IPS-NIHi7 (cell line): Measurements from ENCODE around the gene CNKSR1.

ENCODE experiments used
- DNase-seq: peaks from one replicate; pipeline ENCODE4 v3.0.0; 2012; ENCODE audit warnings: mixed read lengths; ENCODE audit errors: extremely low spot score

The CNKSR1 gene, protein sequence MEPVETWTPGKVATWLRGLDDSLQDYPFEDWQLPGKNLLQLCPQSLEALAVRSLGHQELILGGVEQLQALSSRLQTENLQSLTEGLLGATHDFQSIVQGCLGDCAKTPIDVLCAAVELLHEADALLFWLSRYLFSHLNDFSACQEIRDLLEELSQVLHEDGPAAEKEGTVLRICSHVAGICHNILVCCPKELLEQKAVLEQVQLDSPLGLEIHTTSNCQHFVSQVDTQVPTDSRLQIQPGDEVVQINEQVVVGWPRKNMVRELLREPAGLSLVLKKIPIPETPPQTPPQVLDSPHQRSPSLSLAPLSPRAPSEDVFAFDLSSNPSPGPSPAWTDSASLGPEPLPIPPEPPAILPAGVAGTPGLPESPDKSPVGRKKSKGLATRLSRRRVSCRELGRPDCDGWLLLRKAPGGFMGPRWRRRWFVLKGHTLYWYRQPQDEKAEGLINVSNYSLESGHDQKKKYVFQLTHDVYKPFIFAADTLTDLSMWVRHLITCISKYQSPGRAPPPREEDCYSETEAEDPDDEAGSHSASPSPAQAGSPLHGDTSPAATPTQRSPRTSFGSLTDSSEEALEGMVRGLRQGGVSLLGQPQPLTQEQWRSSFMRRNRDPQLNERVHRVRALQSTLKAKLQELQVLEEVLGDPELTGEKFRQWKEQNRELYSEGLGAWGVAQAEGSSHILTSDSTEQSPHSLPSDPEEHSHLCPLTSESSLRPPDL

DNA sequence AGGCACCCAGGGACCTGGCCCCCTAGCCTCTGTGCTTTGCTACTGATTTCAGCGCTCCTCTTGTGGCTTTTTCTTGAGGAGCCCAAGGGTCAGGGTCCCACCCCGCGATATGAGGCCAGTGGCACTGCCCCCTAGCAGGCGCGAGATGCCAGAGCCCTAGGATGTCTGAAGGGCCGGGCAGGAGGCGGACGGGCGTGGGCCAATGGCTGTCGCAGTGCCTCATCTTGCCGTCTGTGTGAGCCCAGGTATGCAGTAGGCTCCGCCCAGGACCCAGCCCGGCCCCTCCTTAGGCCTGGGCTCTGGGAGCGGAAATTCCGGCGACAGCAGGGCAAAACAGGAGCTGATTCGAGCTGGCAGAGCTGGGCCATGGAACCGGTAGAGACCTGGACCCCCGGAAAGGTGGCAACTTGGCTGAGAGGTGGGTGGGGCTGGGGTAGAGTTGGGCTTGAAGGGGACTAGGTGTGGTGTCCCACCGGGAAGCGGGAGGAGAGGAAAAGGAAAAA is at the start of gene CNKSR1:
CNKSR1 (plus strand) TSS at position 310 of the 503 bp plus-strand sequence; CDS start at position 367, 57 bp downstream.
- peak; percentile 96 for DNase-seq

- no peak for DNase-seq
These were observed 47.5 kb upstream of the CNKSR1 start for GRCh38 chr1:26129778-26130177.

DNA sequence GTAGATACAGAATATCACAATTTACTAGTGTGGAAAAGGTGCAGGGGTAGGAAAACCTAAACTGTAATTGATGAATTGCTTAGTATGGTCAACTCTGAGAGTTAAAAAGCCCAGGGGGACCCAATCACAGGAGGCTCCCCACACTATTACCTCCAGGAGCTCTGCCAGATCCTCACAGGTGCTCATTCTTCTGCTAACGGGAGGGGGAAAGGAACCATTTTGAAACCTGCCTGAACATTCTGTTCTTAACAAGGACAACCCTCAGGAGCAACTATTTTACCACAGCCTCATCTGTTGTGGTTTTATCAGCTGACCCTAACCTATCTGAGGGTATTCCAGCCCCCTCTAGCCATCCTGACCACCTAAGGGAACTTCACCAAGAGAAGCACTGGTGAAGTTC is 46.6 kb upstream of the CNKSR1 start:
- no peak for DNase-seq

DNA sequence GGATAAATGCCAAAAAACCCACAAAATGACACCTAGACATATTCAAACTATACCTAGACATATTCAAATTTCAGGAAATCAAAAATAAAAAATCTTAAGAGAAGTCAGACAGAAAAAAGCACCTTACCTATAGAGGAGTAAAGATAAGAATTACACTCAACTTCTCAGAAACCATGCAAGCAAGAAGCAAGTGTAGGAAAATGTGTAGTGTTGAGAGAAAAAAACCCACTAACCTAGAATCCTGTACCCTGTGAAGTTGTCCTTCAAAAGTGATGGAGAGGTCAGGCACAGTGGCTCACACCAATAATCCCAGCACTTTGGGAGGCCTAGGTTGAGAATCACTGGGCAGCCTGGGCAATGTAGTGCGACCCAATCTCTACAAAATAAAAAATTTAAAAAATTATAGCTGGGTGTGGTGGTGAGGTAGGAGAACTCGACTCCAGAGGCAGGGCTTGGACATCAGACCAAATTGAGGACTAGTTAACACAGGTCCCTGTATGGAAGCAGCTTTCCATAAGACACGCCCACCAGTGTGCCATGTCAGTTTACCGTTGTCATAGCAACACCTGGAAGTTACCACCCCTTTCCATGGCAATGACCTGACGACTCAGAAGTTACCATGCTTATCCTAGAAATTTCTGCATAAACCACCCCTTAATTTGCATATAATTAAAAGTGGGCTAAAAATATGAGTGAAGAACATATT is 45.0 kb upstream of the CNKSR1 start:
- no peak for DNase-seq

GRCh38 chr1:26132834-26133167 is 44.5 kb upstream of the CNKSR1 start:
- DNase-seq, result no peak

- no peak for DNase-seq
These were observed 42.8 kb upstream of the CNKSR1 start for GRCh38 chr1:26134466-26134865.

- no peak for DNase-seq
These were observed 38.2 kb upstream of the CNKSR1 start for GRCh38 chr1:26138974-26139558.

- DNase-seq, result no peak
These were observed 35.1 kb upstream of the CNKSR1 start for GRCh38 chr1:26142159-26142558.

DNA sequence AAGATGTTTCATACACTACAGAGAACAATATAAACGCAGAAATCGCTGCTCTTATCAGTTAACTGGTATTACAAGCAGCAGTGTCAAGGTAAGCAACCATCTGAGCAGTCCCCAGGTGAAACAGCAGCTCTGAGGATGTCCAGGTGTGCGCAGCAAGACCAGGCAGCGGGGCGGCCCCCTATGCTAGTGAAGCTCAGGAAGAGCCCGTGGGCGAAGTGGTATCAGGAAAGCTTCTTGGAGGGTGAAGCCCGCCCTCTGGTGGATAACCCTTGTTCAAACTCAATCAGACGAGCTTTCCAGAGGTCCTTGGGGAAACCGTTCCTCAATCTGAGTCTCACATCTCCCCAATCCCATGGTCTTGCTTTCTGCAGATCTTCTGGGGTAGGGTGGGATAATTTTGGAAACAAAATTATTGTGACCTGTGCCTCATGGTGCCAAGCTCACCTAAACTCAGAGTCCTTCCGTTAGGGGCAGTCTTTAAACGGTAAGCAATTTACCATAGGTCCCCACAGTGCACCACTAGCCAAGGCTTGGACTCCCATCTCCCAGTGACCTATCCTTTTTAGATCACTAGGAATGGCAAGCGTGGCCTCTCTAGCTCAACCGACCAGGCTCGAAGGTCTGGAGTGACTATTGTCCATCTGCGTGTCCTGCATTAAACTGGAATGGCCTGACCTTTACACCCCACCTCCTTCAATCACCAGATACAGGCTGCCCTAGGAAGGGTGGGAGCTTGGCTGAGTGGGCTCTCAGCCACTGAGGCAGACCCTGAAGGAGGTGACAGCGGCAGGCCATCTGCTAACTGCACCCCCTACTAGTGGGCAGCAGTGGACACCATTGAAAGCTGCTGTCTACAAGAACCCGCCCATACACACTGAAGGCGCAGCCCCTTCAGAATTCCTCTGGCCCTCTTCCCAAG is 32.0 kb upstream of the CNKSR1 start:
- peak; percentile 85 for DNase-seq

DNA sequence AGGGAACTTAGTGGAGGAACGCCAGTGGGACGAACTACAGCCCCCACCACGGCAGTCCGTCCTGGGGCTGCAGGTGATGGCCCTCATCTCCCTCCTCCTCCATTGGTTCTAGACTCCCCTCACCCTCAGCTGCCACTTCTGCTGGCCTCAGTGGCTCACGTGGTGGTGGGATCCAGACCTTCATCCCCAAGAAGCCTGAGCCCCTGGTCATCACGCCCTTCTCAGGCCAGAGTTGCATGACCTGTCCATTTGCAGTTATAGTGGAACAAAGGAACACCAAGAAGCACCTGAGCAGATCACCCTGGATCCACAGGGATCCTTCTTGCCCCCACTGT is 31.4 kb upstream of the CNKSR1 start:
- DNase-seq, result no peak

DNA sequence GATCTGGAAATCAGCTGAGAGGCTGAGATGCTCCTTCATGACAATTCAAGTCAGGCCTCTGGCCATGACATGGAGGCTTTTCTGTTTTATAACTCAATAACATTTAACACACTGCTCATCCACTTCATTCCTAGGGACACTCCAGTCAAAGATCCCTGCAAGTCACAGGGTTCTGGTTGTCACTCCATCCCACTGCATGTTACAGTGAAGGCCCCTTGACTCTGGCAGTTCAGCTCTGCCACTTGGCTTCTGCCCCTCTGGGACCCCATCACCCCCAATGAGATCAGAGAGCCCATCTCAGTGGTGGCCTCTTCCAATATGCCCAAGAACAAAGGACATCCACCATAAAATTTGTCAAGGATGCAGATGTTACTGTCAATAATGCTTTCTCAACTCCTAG is 28.4 kb upstream of the CNKSR1 start:
- no peak for DNase-seq

- no peak for DNase-seq
These were observed 23.2 kb upstream of the CNKSR1 start for GRCh38 chr1:26153966-26154532.

DNA sequence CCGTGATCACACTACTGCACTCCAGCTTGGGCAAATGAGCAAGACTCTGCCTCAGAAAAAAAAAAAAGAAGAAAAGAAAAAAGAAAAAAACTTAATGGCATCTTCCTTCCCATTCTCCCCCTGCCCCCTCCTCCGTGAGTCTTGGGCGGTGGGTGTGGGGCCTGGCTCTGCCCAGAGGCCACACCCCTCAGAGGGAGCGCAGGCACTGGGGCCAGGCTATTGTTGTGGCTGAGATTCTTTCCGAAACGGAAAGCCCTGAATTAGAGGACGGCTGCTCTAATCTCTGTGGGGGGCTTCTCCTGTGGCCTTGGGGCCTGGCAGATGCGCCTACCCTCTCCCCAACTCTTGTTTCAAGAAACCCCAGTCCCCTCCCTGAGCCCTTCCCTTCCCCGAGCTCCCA is 22.5 kb upstream of the CNKSR1 start:
- DNase-seq, result peak; percentile 79

GRCh38 chr1:26155370-26156284 is 21.7 kb upstream of the CNKSR1 start:
- DNase-seq, result no peak

DNA sequence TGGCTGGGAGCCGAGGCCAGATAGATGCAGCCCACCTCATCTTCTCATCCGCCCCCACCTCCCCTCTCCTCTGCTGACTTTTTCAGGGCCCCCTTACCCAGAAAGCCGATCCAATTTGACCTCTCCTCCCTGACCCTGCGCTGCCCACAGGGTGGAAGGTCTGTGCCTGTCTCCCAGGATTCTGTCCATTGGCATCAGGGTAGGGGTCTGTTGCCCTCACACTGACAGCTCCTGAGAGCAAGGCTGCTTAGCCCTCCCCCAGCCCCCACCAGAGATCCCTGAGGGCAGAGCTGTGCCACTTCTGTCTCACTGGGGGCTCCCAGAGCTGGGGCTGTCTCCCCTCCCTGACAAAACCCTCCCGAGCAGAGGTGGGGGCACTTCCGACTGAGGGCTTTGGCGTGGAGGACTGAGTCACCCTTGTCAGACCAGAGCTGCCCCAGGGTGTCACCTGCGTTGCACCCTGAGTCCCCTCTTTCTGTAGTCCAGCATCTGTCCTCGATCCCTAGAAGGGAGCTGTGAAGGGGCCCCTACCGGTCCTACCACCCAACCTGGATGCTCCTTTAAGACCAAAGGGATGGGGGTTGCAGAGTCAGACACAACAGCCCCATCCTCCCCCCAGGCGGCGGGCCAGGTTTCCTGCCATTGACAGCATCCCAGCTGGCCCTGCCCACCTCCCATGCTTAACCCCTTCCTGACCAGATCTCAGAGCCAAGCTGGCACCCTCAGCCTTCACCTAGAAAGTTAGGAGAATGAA is 20.8 kb upstream of the CNKSR1 start:
- peak; percentile 77 for DNase-seq

- DNase-seq, result no peak
These were observed 18.9 kb upstream of the CNKSR1 start for GRCh38 chr1:26158271-26158907.

GRCh38 chr1:26158908-26159742 is 18.2 kb upstream of the CNKSR1 start, which contains the start of gene FAM110D:
Gene FAM110D (plus strand): TSS chr1:26159079. CDS start chr1:26161292, 2,213 bp downstream.
- DNase-seq, result no peak

DNA sequence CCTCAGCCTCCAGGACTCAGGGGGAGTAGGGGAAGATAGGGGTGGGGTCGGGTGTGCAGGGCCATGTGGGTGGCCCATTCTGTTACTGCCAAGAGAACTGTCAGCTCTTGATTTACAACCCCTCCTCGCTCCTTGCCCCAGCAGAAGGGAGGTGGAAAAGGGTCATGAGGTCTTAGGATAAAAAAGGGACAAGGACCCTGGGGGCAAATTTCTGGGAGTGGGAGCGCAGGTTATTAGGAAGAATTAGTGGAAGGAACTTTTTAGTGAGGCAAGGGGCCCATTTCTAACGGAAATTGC is 17.6 kb upstream of the CNKSR1 start:
- no peak for DNase-seq
